ENCODE measurements around the gene TEX36.
"Not testable (repeated sequence)": the region's sequence is repeated elsewhere in the genome, so short reads cannot be mapped to it uniquely, and the experiment has no call there.

The TEX36 gene

GRCh38 chr10:125692601-125693523, 9.9 kb upstream of the TEX36 start:
- DNase-seq (ENCODE audit: low spot score): no peak

- no peak for DNase-seq (ENCODE audit: low spot score)
Measured at GRCh38 chr10:125692196-125692595, 9.2 kb upstream of the TEX36 start.

DNA sequence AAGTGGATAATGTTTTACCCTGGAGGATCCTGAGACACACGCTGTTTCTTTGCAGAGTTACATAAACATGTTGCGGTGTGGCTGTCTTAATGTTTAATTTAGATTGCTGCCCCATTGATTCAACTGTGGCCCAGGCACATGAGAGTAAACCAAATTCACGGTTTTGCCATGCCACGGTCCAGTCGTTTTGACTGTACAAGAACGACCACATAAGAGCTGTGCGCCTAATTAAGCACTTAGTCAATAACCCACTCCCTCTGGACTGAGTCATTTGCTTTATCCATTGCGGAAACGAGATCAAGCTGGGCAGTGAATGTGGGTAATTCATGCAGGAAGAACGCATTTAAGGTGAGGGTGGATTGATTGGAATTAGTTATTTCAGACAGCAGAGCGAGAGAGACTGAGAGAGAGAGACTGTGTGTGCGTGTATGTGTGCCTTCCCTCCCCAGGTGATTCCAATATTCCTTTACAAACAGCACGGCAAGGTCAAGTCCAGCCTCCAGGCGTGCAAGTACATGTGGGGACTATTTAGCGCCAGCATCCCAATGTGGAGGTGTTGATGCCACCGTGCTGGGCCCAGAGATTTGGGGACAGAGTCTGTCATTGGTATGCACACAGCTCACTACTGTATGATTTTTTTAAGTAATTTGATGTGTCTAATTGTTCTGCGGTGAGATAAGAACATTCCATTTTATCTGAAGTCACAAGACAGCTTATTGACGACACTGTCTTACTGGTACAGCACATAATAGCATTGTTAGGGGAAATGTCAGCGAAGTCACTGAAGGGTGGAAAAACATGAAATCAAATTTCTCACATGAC, 8.4 kb upstream of the TEX36 start:
- no peak for DNase-seq (ENCODE audit: low spot score)

- no peak for DNase-seq (ENCODE audit: low spot score)
Measured at GRCh38 chr10:125689955-125690569, 7.1 kb upstream of the TEX36 start.

DNA sequence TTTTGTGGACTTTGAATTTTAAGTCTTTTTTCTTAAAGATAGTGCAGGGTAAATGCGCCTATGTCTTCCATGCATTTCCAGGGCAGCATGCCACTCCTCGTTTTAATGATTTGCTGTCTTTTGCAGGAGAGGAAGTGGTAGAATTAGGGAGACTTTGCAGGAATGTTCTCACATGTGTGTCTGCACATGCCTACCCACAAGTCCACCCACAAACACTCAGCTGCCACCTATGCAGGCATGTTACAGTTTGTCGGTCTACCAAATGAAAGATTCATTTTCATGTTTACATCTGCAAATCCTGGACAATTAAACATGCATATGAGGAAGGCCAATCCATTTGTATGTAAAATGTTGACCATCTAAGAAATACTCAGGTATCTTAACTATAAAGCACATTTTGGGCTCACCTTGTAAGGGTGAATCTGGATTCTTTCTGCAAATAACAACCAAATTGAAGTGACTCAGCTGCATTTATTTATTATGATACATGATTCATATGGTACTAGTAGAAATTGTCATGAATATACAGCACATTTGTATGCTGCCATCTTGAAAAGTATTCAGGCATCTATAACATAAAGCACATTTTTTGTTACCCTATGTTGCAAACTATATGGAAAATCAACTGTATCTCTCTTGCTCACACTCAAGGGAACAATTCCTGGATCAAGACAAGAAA, 4.7 kb upstream of the TEX36 start:
- DNase-seq (ENCODE audit: low spot score): no peak

- DNase-seq (ENCODE audit: low spot score): no peak
Measured at GRCh38 chr10:125684581-125684980, 1.6 kb upstream of the TEX36 start.

DNA sequence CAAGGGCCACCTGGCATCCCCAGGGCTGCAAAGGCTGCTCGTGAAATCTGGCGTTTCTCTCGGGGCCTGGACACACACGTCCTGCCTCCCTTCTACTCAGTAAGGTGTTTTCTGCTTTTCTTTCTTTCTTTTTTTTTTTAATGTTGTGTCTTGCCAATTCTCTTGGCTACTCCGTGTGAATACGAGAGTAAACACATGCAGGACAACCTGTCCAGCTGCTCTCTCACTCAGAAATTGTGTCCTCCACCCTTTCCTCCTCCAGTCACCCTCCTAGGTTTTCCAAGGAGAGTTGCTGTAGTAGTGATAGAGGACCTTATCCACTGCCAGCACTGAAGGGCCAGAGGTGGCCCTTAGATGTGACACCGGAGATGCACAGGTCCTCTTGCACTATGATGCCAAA, 858 bp upstream of the TEX36 start:
- no peak for DNase-seq (ENCODE audit: low spot score)

DNA sequence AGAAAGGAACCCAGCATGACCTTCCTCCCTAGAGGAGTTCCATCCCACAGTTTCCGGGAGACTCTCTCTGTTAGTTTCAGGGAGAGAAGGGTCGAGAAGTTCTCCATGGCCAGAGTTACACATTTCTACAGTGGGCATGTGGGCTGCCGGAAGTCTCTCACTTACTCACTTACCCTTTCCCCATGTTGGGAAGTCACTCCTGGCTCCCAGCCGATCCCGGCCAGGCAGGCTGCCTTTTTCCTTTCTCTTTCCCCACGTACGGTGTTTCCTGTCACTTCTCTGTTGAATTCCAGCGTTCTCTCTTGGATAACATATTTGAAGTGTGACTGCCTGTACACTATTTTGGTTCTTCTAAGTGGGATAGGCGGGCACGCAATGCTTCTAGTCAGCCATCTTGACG, 3.5 kb downstream of the TEX36 start:
- no peak for DNase-seq (ENCODE audit: low spot score)

DNA sequence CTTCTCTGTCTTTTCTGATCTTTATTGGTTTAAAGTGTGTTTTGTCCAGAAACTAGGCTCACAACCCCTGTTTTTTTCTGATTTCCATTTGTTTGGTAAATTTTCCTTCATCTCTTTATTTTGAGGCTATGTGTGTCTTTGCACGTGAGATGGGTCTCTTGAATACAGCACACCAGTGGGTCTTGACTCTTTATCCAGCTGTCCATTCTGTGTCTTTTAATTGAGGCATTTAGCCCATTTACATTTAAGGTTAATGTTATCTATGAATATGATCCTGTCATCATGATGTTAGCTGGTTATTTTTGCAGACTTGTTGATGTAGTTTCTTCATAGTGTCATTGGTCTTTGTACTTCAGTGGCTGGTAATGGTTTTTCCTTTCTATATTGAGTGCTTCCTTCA, 10.1 kb downstream of the TEX36 start:
- no peak for DNase-seq (ENCODE audit: low spot score)

GRCh38 chr10:125662584-125662983, 20.4 kb downstream of the TEX36 start:
- DNase-seq (ENCODE audit: low spot score): no peak

- DNase-seq (ENCODE audit: low spot score): no peak
Measured at GRCh38 chr10:125661941-125662515, 20.9 kb downstream of the TEX36 start.

GRCh38 chr10:125661431-125661940, 21.5 kb downstream of the TEX36 start:
- DNase-seq (ENCODE audit: low spot score): no peak

DNA sequence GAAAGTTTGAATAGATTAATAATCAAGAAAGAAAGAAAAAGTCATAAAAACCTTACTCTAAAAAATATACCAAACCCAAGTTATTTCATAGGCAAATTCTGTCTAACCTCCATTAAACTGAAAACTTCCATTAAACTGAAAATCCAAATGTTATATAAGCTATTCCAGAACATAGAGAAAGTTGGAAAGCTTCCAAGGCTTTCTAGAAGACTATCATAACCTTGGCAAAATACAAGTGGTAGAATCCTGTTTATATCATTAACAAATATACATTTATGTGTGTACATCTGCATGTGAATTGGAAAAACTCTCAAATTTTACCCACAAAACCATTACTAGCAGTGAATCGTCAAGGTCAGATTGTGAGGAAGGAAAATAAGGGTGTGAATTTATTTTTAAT, 23.9 kb downstream of the TEX36 start:
- no peak for DNase-seq (ENCODE audit: low spot score)

DNA sequence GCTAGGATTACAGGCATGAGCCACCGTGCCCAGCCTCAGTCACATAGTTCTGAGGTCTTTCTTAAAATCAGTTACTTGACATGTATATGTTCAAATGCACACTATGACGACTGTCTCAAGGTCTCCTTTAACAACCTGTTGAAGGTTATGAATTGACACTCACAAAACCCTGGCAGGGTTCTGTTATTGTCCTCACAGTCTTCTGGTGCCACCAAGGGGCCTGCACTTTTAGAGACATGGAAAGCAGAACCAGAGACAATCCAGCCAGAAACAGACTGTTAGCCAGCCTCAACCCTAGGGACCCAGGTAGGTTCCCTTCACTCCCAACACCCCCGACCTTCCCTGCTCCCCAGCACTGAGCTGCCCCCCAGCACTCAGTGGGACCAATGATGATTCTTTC, 26.4 kb downstream of the TEX36 start:
- no peak for DNase-seq (ENCODE audit: low spot score)

DNA sequence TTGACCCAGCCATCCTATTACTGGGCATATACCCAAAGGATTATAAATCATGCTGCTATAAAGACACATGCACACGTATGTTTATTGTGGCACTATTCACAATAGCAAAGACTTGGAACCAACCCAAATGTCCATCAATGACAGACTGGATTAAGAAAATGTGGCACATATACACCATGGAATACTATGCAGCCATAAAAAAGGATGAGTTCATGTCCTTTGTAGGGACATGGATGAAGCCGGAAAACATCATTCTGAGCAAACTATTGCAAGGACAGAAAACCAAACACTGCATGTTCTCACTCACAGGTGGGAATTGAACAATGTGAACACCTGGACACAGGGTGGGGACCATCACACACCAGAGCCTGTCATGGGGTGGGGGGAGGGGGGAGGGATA, 29.9 kb downstream of the TEX36 start:
- not testable (repeated sequence) for DNase-seq (ENCODE audit: low spot score)

DNA sequence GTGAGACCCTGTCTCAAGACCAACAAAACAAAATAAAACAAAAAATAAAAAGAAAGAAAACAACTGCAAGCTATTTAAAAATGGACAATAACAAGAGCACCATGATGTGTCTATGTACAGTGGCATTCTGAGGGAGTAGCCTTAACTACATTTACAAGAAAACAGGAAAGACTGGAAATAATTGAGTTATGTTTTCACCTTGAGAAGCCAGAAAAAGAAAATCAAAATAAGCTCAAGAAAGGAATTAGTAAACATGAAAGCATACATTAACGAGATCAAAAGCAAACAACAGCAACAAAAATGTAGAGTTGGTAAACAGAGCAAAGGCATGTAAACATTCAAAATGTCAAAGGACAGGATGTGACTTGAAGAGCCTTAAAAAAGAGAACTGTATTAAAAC, 36.7 kb downstream of the TEX36 start:
- DNase-seq (ENCODE audit: low spot score): no peak

- DNase-seq (ENCODE audit: low spot score): no peak
Measured at GRCh38 chr10:125641398-125641797, 41.6 kb downstream of the TEX36 start.

- DNase-seq (ENCODE audit: low spot score): no peak
Measured at GRCh38 chr10:125640653-125641052, 42.3 kb downstream of the TEX36 start.

GRCh38 chr10:125639846-125640245, 43.1 kb downstream of the TEX36 start:
- no peak for DNase-seq (ENCODE audit: low spot score)

DNA sequence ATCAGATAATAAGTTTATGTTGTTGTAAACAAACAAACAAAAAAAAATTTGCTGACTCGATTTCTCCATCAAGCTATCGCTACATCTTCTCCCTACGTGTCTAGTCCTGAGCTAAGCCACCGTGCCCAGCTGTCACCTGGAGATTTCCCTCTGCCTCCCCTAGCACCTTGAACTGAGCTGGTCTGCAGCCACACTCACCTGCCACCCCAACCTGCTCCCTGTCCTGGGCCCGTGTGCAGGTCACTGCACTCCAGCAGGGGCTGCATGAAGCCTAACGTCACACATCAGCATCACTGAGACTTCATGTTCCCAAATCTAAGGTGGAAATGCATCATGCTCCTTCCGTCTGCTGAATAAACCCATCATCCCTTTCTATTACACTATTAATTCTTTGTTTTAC, 44.4 kb downstream of the TEX36 start:
- DNase-seq (ENCODE audit: low spot score): no peak

- no peak for DNase-seq (ENCODE audit: low spot score)
Measured at GRCh38 chr10:125637496-125637895, 45.5 kb downstream of the TEX36 start.

Data from SK-N-DZ (cell line).